ENCODE results near the gene ZNF700. TPM values are rescaled to one million over a fixed set of nuclear protein-coding genes. Genes with fewer than 3 reads are reported as not detected.
"Not testable (repeated sequence)": the region's sequence is repeated elsewhere in the genome, so short reads cannot be mapped to it uniquely, and the experiment has no call there.

ZNF700 gene
- total RNA-seq, 4 donors from 2014 or later: 14.9 to 18.6 (median 17.7) TPM

- Histone ChIP-seq H3K4me3 (no peak overlapping the region), H3K4me1 (no peaks in the 10 kb centered on the region), H3K27me3 (no peaks in the 10 kb centered on the region), H3K27ac (no peak overlapping the region), H3K36me3 (peaks cover 2 to 90% (median 34%) of the 10 kb centered on the region in 3 donors), H3K9me3 (peaks cover 0 to 94% (median 46%) of the 10 kb centered on the region in 4 donors)
- no peak for DNase-seq (ENCODE audit: low spot score in 2 of 2)
- 94 to 98% methylated on average over 10 of the region's 10 CpGs for WGBS, 2 donors
- TF ChIP-seq, protein P1, sequence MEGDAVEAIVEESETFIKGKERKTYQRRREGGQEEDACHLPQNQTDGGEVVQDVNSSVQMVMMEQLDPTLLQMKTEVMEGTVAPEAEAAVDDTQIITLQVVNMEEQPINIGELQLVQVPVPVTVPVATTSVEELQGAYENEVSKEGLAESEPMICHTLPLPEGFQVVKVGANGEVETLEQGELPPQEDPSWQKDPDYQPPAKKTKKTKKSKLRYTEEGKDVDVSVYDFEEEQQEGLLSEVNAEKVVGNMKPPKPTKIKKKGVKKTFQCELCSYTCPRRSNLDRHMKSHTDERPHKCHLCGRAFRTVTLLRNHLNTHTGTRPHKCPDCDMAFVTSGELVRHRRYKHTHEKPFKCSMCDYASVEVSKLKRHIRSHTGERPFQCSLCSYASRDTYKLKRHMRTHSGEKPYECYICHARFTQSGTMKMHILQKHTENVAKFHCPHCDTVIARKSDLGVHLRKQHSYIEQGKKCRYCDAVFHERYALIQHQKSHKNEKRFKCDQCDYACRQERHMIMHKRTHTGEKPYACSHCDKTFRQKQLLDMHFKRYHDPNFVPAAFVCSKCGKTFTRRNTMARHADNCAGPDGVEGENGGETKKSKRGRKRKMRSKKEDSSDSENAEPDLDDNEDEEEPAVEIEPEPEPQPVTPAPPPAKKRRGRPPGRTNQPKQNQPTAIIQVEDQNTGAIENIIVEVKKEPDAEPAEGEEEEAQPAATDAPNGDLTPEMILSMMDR (IDR thresholded peaks at IDR 0.05): no peak
- TF ChIP-seq POLR2A (IDR thresholded peaks at IDR 0.05) (no peak), EP300 (IDR thresholded peaks at IDR 0.05) (no peak)
These were observed 17.3 kb downstream of the ZNF700 start for GRCh38 chr19:11942008-11942842.

GRCh38 chr19:11942843-11943108 is 17.9 kb downstream of the ZNF700 start:
- H3K27ac ChIP-seq: no peak overlapping the region
- no peak for DNase-seq (ENCODE audit: low spot score in 2 of 2)
- H3K9me3 ChIP-seq: peaks cover 0 to 94% (median 50%) of the 10 kb centered on the region in 4 donors
- peaks cover 3 to 91% (median 40%) of the 10 kb centered on the region in 3 donors for H3K36me3 ChIP-seq
- no peaks in the 10 kb centered on the region for H3K27me3 ChIP-seq
- TF ChIP-seq, protein P1 (IDR thresholded peaks at IDR 0.05): no peak
- TF ChIP-seq POLR2A (IDR thresholded peaks at IDR 0.05): no peak
- TF ChIP-seq EP300 (IDR thresholded peaks at IDR 0.05): no peak
- no peak overlapping the region for H3K4me3 ChIP-seq
- no peaks in the 10 kb centered on the region for H3K4me1 ChIP-seq

DNA sequence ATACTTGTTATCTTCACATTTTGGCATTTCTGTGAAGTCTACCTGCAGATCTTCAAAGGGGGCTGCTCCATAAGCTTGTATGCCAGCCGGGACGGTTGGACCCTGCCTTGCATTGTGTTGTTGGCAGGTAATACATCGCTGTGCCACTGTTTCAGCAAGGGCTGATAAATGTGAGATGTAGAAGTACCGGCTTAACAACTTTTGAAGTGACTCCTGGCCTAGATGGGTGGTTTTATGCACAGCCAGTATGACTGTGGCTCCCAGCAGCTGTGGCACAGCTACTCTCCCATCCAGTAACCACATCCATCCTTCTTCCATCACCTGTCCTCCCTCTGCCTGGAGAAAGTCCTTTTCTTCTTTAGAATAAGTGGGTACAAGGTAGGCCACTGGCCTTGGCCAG is 19.7 kb downstream of the ZNF700 start:
- Histone ChIP-seq H3K4me1 (no peaks in the 10 kb centered on the region), H3K4me3 (no peak overlapping the region), H3K9me3 (peaks cover 7 to 100% (median 62%) of the 10 kb centered on the region in 4 donors), H3K36me3 (peaks cover 16 to 100% (median 59%) of the 10 kb centered on the region in 3 donors), H3K27ac (no peak overlapping the region), H3K27me3 (no peaks in the 10 kb centered on the region)
- 97 to 99% methylated on average over 4 of the region's 4 CpGs for WGBS, 2 donors
- TF ChIP-seq, protein P1 (IDR thresholded peaks at IDR 0.05): no peak
- no peak for TF ChIP-seq POLR2A (IDR thresholded peaks at IDR 0.05)
- no peak for DNase-seq (ENCODE audit: low spot score in 2 of 2)

GRCh38 chr19:11948646-11949045 is 23.7 kb downstream of the ZNF700 start:
- peaks cover 16 to 96% (median 53%) of the 10 kb centered on the region in 3 donors for H3K36me3 ChIP-seq
- DNase-seq (ENCODE audit: low spot score in 2 of 2): no peak

DNA sequence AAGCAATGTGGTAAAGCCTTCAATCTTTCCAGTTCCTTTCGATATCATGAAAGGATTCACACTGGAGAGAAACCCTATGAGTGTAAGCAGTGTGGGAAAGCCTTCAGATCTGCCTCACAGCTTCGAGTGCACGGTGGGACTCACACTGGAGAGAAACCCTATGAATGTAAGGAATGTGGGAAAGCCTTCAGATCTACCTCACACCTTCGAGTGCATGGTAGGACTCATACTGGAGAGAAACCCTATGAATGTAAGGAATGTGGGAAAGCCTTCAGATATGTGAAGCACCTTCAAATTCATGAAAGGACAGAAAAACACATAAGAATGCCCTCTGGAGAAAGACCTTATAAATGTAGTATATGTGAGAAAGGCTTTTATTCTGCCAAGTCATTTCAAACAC is 24.3 kb downstream of the ZNF700 start:
- H3K9me3 ChIP-seq: peaks cover 11 to 100% (median 56%) of the 10 kb centered on the region in 4 donors
- no peak for TF ChIP-seq POLR2A (IDR thresholded peaks at IDR 0.05)
- TF ChIP-seq, protein P1 (IDR thresholded peaks at IDR 0.05): no peak
- TF ChIP-seq EP300 (IDR thresholded peaks at IDR 0.05): no peak
- H3K4me3 ChIP-seq: no peak overlapping the region
- peaks cover 16 to 93% (median 48%) of the 10 kb centered on the region in 3 donors for H3K36me3 ChIP-seq
- no peaks in the 10 kb centered on the region for H3K27me3 ChIP-seq
- H3K27ac ChIP-seq: no peak overlapping the region
- DNase-seq (ENCODE audit: low spot score in 2 of 2): no peak
- WGBS, 2 donors: 97% methylated on average over 4 of the region's 4 CpGs
- H3K4me1 ChIP-seq: no peaks in the 10 kb centered on the region

More at GRCh38 chr19:11948646-11949045, 23.7 kb downstream of the ZNF700 start:
- Histone ChIP-seq H3K27me3 (no peaks in the 10 kb centered on the region), H3K4me1 (no peaks in the 10 kb centered on the region), H3K9me3 (peaks cover 11 to 100% (median 62%) of the 10 kb centered on the region in 4 donors), H3K27ac (no peak overlapping the region), H3K4me3 (no peak overlapping the region)
- WGBS, 2 donors: 95 to 96% methylated on average over 3 of the region's 3 CpGs
- TF ChIP-seq, protein P1 (IDR thresholded peaks at IDR 0.05): no peak
- TF ChIP-seq EP300 (IDR thresholded peaks at IDR 0.05) (no peak), POLR2A (IDR thresholded peaks at IDR 0.05) (no peak)

DNA sequence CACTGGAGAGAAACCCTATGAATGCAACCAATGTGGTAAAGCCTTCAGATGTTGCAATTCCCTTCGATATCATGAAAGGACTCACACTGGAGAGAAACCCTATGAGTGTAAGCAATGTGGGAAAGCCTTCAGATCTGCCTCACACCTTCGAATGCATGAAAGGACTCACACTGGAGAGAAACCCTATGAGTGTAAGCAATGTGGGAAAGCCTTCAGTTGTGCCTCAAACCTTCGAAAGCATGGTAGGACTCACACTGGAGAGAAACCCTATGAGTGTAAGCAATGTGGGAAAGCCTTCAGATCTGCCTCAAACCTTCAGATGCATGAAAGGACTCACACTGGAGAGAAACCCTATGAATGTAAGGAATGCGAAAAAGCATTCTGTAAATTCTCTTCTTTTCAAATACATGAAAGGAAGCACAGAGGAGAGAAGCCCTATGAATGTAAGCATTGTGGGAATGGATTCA is 24.7 kb downstream of the ZNF700 start:
- not testable (repeated sequence) for H3K27me3 ChIP-seq; H3K4me3 ChIP-seq; H3K27ac ChIP-seq; H3K4me1 ChIP-seq; DNase-seq (ENCODE audit: low spot score in 2 of 2)
- WGBS, 2 donors: 94 to 99% methylated on average over 4 of the region's 4 CpGs
- H3K9me3 ChIP-seq: peaks cover 11 to 100% (median 55%) of the 10 kb centered on the region in 4 donors
- H3K36me3 ChIP-seq: peaks cover 16 to 92% (median 45%) of the 10 kb centered on the region in 3 donors

Measured in tibial nerve (tissue), 4 donors.